Astrocyte of the cerebellum (primary cell): ENCODE data around the gene NEK3.

Experiments
- DNase-seq: peaks from one replicate; pipeline ENCODE4 v3.0.0-alpha.2; 2011; ENCODE audit warnings: low read depth
- H3K4me3 ChIP-seq: 2 replicates; pipeline ENCODE4 v1.5.1; 2011; ENCODE audit warnings: mild to moderate bottlenecking, low read depth, low read length, moderate library complexity
- CTCF ChIP-seq: IDR thresholded peaks from 2 replicates; pipeline ENCODE4 v1.5.1; 2012; ENCODE audit warnings: low read length, low read depth, moderate library complexity, mild to moderate bottlenecking; ENCODE audit errors: missing control alignments
- in situ Hi-C: cut with HindIII; loops from 2 replicates; pipeline ENCODE4 v1.10.0; 2017; ENCODE audit warnings: low sequenced_read_pairs

The NEK3 gene

GRCh38 chr13:52161181-52161646 is 1.8 kb upstream of the NEK3 start:
- H3K4me3 ChIP-seq: no peak overlapping the region
- TF ChIP-seq CTCF: no peak
- in situ Hi-C loops: no loop called here
- no peak for DNase-seq

- DNase-seq: no peak
- in situ Hi-C loops: no loop called here
- no peak overlapping the region for H3K4me3 ChIP-seq
- TF ChIP-seq CTCF: no peak
These were observed 1.1 kb upstream of the NEK3 start for GRCh38 chr13:52160506-52160905.

- in situ Hi-C loops: no loop called here
- TF ChIP-seq CTCF: no peak
- DNase-seq: no peak
- no peak overlapping the region for H3K4me3 ChIP-seq
These were observed 656 bp upstream of the NEK3 start for GRCh38 chr13:52160053-52160452.

GRCh38 chr13:52158629-52159158 is 703 bp downstream of the NEK3 start:
- peak overlapping the region; percentile 69 for H3K4me3 ChIP-seq
- in situ Hi-C loops: no loop called here
- peak; percentile 3 for DNase-seq
- no peak for TF ChIP-seq CTCF

GRCh38 chr13:52156724-52157261 is 2.6 kb downstream of the NEK3 start:
- no peak for TF ChIP-seq CTCF
- in situ Hi-C loops: no loop called here
- peak; percentile 40 for DNase-seq
- no peak overlapping the region for H3K4me3 ChIP-seq

GRCh38 chr13:52155177-52155576 is 4.2 kb downstream of the NEK3 start:
- TF ChIP-seq CTCF: no peak
- no peak overlapping the region for H3K4me3 ChIP-seq
- no peak for DNase-seq
- in situ Hi-C loops: no loop called here
